SHP77 (cell line): ENCODE results near the gene TCEANC2.
A peak's percentile ranks its signal among the peaks of the same experiment; 100 is the strongest.

Source experiments
- DNase-seq, 2 experiments: peaks; one replicate each; lab custom pipeline; 2025; lab: John Stamatoyannopoulos, UW

TCEANC2 gene

GRCh38 chr1:54114955-54115354, 61.5 kb downstream of the TCEANC2 start:
- no peak for DNase-seq

- DNase-seq, result no peak
Measured at GRCh38 chr1:54115520-54115919, 62.1 kb downstream of the TCEANC2 start.

- DNase-seq, result no peak
Measured at GRCh38 chr1:54117815-54118563, 64.6 kb downstream of the TCEANC2 start.

- no peak for DNase-seq
Measured at GRCh38 chr1:54118704-54119103, 65.3 kb downstream of the TCEANC2 start.

- no peak for DNase-seq
Measured at GRCh38 chr1:54120018-54120697, 66.8 kb downstream of the TCEANC2 start.

- no peak for DNase-seq
Measured at GRCh38 chr1:54120698-54121481, 67.5 kb downstream of the TCEANC2 start.

GRCh38 chr1:54121482-54122134, 68.2 kb downstream of the TCEANC2 start:
- peak; percentile 55 to 79 for DNase-seq

- DNase-seq, result no peak
Measured at GRCh38 chr1:54122135-54122751, 68.8 kb downstream of the TCEANC2 start.

GRCh38 chr1:54122992-54123391, 69.6 kb downstream of the TCEANC2 start:
- DNase-seq, result no peak

- DNase-seq, result no peak
Measured at GRCh38 chr1:54124472-54124871, 71.1 kb downstream of the TCEANC2 start.

- DNase-seq, result no peak
Measured at GRCh38 chr1:54124906-54125305, 71.5 kb downstream of the TCEANC2 start.

- DNase-seq, result peak in 1 of 2 experiments; percentile 32
Measured at GRCh38 chr1:54125386-54126070, 72.1 kb downstream of the TCEANC2 start.

GRCh38 chr1:54126271-54126815, 72.9 kb downstream of the TCEANC2 start:
- no peak for DNase-seq

GRCh38 chr1:54127594-54128300, 74.3 kb downstream of the TCEANC2 start:
- no peak for DNase-seq

GRCh38 chr1:54129858-54130257, 76.5 kb downstream of the TCEANC2 start:
- no peak for DNase-seq

- DNase-seq, result no peak
Measured at GRCh38 chr1:54131419-54131818, 78.0 kb downstream of the TCEANC2 start.

- DNase-seq, result no peak
Measured at GRCh38 chr1:54132495-54132894, 79.1 kb downstream of the TCEANC2 start.

GRCh38 chr1:54134295-54134694, 80.9 kb downstream of the TCEANC2 start:
- no peak for DNase-seq

GRCh38 chr1:54135436-54136120, 82.2 kb downstream of the TCEANC2 start:
- DNase-seq, result no peak
